K562 (cell line): Measurements from ENCODE around the gene PI4KA. TPM values are rescaled to one million over a fixed set of nuclear protein-coding genes. Genes with fewer than 3 reads are reported as not detected.
A peak's percentile ranks its signal among the peaks of the same experiment; 100 is the strongest.

Source experiments
- BRD4 ChIP-seq: fragments of 200-600 bp; sonication (generic); IDR thresholded peaks from 2 replicates; pipeline ENCODE4 v1.6.1; 2017; ENCODE audit warnings: inconsistent platforms
- CBX1 ChIP-seq: sonication (generic); IDR thresholded peaks from 2 replicates; pipeline ENCODE4 v1.6.1; 2016; ENCODE audit warnings: antibody characterized with exemption, low read depth, mild to moderate bottlenecking
- CEBPB ChIP-seq: fragments of 450-650 bp; IDR thresholded peaks from 2 replicates; pipeline ENCODE4 v1.6.1; 2016; ENCODE audit warnings: missing genetic modification characterization, missing compliant biosample characterization
- EP300 ChIP-seq: IDR thresholded peaks from 2 replicates; pipeline ENCODE4 v1.6.1; 2012; ENCODE audit warnings: low read length, improper control_type of control experiment
- HDAC8 ChIP-seq: fragments of 450-650 bp; IDR thresholded peaks from 2 replicates; pipeline ENCODE4 v1.6.1; 2016; ENCODE audit warnings: mild to moderate bottlenecking, missing genetic modification characterization, moderate library complexity, missing compliant biosample characterization
- MTA3 ChIP-seq: fragments of 450-650 bp; formaldehyde crosslinking; IDR thresholded peaks from 2 replicates; pipeline ENCODE4 v1.6.1; 2017; ENCODE audit warnings: mild to moderate bottlenecking, borderline replicate concordance
- MYC ChIP-seq, 2 experiments: fragments of 250-450 bp in 1 of 2; sonication (Bioruptor Pico) in 1 of 2; IDR thresholded peaks; 2 replicates each; pipeline versions ENCODE4 v1.5.1 to v1.6.1; 2012 to 2021; ENCODE audit warnings: low read depth in 2 of 2, borderline replicate concordance in 1 of 2, improper control_type of control experiment in 1 of 2, low read length in 1 of 2, mild to moderate bottlenecking in 1 of 2, moderate library complexity in 1 of 2
- NFIX ChIP-seq: fragments of 250-450 bp; sonication (Bioruptor Pico); IDR thresholded peaks from 2 replicates; pipeline ENCODE4 v1.4.0; 2020; ENCODE audit warnings: low read depth, mild to moderate bottlenecking, moderate library complexity
- POLR2B ChIP-seq: fragments of 450-650 bp; IDR thresholded peaks from 2 replicates; pipeline ENCODE4 v1.6.1; 2018; ENCODE audit warnings: low read depth; ENCODE audit not compliant: partially characterized antibody
- PPARD ChIP-seq: fragments of 250-450 bp; sonication (Bioruptor Pico); IDR thresholded peaks from 2 replicates; pipeline ENCODE4 v1.8.0; 2022; ENCODE audit warnings: inconsistent platforms, mild to moderate bottlenecking, moderate library complexity
- RAD21 ChIP-seq, 2 experiments: fragments of 250-450 bp in 1 of 2; fragments of 450-650 bp in 1 of 2; sonication (Bioruptor Pico) in 1 of 2; formaldehyde crosslinking in 1 of 2; IDR thresholded peaks in 1 of 2; conservative IDR thresholded peaks in 1 of 2; 2 replicates each; pipeline versions ENCODE4 v1.4.0 to v1.8.0; 2020 to 2022; ENCODE audit warnings: mild to moderate bottlenecking in 2 of 2, moderate library complexity in 1 of 2
- RBM15 ChIP-seq: fragments of 200-400 bp; formaldehyde crosslinking; IDR thresholded peaks from 2 replicates; pipeline ENCODE4 v1.6.1; 2018; ENCODE audit warnings: mild to moderate bottlenecking, low read length, moderate library complexity; ENCODE audit not compliant: insufficient read depth
- RBM25 ChIP-seq: fragments of 200-400 bp; formaldehyde crosslinking; IDR thresholded peaks from 2 replicates; pipeline ENCODE4 v1.6.1; 2018; ENCODE audit warnings: low read length, low read depth, moderate library complexity; ENCODE audit not compliant: severe bottlenecking
- SAFB2 ChIP-seq: fragments of 200-400 bp; formaldehyde crosslinking; IDR thresholded peaks from 2 replicates; pipeline ENCODE4 v1.6.1; 2018; ENCODE audit warnings: borderline replicate concordance, low read length, low read depth, moderate library complexity; ENCODE audit not compliant: severe bottlenecking
- SLC30A9 ChIP-seq: fragments of 250-450 bp; sonication (Bioruptor Pico); IDR thresholded peaks from 2 replicates; pipeline ENCODE4 v1.8.0; 2022; ENCODE audit warnings: mild to moderate bottlenecking, moderate library complexity
- STAT5A ChIP-seq: IDR thresholded peaks from 2 replicates; pipeline ENCODE4 v1.6.1; 2012; ENCODE audit warnings: low read length, inconsistent platforms, borderline replicate concordance
- TAL1 ChIP-seq: fragments of 450-650 bp; IDR thresholded peaks from 2 replicates; pipeline ENCODE4 v1.6.1; 2016; ENCODE audit warnings: mild to moderate bottlenecking
- TCFL5 ChIP-seq: fragments of 250-450 bp; sonication (Bioruptor Pico); conservative IDR thresholded peaks from 2 replicates; pipeline ENCODE4 v1.6.1; 2021; ENCODE audit warnings: mild to moderate bottlenecking, moderate library complexity, matching md5 sums
- TSC22D4 ChIP-seq: fragments of 450-650 bp; IDR thresholded peaks from 2 replicates; pipeline ENCODE4 v1.6.1; 2016; ENCODE audit warnings: missing genetic modification characterization, missing biosample characterization, control low read depth
- ZNF184 ChIP-seq: sonication (generic); formaldehyde crosslinking; IDR thresholded peaks from 2 replicates; pipeline ENCODE4 v1.5.0; 2020; ENCODE audit warnings: missing genetic modification reagents
- ZNF197 ChIP-seq: fragments of 200-800 bp; sonication (Bioruptor generic); IDR thresholded peaks from 2 replicates; pipeline ENCODE4 v1.6.1; 2016; ENCODE audit warnings: low read depth, missing genetic modification characterization, missing compliant biosample characterization
- ZNF274 ChIP-seq: IDR thresholded peaks from 2 replicates; pipeline ENCODE4 v1.6.1; 2011; ENCODE audit warnings: low read depth, mild to moderate bottlenecking, low read length, moderate library complexity, borderline replicate concordance
- ZNF444 ChIP-seq: fragments of 250-450 bp; sonication (Bioruptor Pico); IDR thresholded peaks from 2 replicates; pipeline ENCODE4 v1.4.0; 2020; ENCODE audit warnings: mild to moderate bottlenecking, moderate library complexity
- polyA plus RNA-seq, 8 experiments: library from polyadenylated mRNA; depleted of rRNA in 4 of 8; stranded (reverse) in 5 of 8; unstranded in 3 of 8; fragments of >200 nt; fragmentation: Nextera tagmentation in 2 of 8; fragmentation: Illumina TruSeq in 1 of 8; extraction: Ambion mirVana in 2 of 8; extraction: Trizol in 1 of 8; gene quantifications; 2 replicates each; pipeline versions ENCODE4 v1.2.1 to v1.2.3, GENCODE V29; 2011 to 2014; ENCODE audit warnings: inconsistent platforms in 1 of 8, missing spikeins in 1 of 8
- total RNA-seq, 7 experiments: library from RNA; depleted of rRNA in 6 of 7; stranded (reverse); fragments of >200 nt in 6 of 7; fragmentation: Illumina TruSeq in 2 of 7; extraction: Trizol in 2 of 7; gene quantifications; 2 replicates each; pipeline versions ENCODE4 v1.2.1 to v1.2.3, GENCODE V29; 2011 to 2021; ENCODE audit warnings: low replicate concordance in 1 of 7
- TF ChIP-seq, protein P1 (sequence below): sonication (generic); formaldehyde crosslinking; IDR thresholded peaks from 2 replicates; pipeline ENCODE4 v1.8.0; 2022; ENCODE audit warnings: missing genetic modification reagents, mild to moderate bottlenecking, moderate library complexity, borderline replicate concordance
- TF ChIP-seq, protein P2 (sequence below): fragments of 200-800 bp; sonication (Bioruptor generic); IDR thresholded peaks from 2 replicates; pipeline ENCODE4 v1.6.1; 2017; ENCODE audit warnings: missing genetic modification characterization, missing compliant biosample characterization
- TF ChIP-seq, protein P3 (sequence below): fragments of 450-650 bp; conservative IDR thresholded peaks from 2 replicates; pipeline ENCODE4 v1.6.1; 2016; ENCODE audit warnings: missing genetic modification characterization, low read depth, mild to moderate bottlenecking, control low read depth, missing compliant biosample characterization

The PI4KA gene
- total and polyA plus RNA-seq, 9 of the 15 experiments (the other 6 are each of a cell fraction or from before 2014, with no cell fraction given), result 7.3 to 187 (median 84.7) TPM

DNA sequence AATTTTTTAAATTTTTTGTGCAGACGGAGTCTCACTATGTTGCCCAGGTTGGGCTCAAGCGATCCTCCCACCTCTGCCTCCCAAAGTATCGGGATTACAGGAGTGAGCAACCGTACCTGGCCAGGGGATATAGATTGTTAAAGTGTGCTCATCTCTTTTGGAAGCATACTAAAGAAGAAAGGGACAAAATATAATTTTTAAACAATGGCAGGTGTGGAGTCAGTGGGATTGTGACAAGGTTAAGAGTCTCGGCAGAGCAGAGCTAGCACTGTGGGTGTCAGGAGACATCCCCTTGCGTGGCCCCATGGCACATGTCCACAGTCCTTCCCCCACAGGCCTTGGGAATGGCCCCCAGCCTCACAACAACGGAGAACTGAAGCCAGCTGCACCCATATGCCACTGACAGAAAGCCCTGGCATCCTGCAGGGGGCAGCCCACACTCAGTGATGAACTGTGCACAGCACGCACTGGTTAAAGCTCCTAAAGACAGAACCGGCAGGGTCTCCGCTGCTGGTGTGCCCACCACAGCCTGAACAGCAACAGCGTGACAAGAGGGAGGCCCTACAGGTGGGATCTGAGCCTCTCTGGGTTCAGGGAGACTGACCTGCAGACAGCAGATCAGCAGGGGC lies 54.8 kb downstream of the PI4KA start (continued):
- TF ChIP-seq RAD21 (CRISPR knock-in tag; conservative IDR thresholded peaks at IDR 0.05 in 1 of 2, IDR thresholded peaks at IDR 0.05 in 1 of 2) (peak; percentile 95 to 99), ZNF184 (CRISPR knock-in tag) (no peak), ZNF274 (no peak), CEBPB (tag) (no peak), SLC30A9 (CRISPR knock-in tag) (no peak), HDAC8 (tag) (no peak), TSC22D4 (tag) (no peak), NFIX (no peak), RBM25 (no peak), RBM15 (no peak), EP300 (no peak), MYC (IDR thresholded peaks at IDR 0.05; ENCODE audit: low read depth, low read length) (no peak), MYC (CRISPR knock-in tag; IDR thresholded peaks at IDR 0.05; ENCODE audit: borderline replicate concordance, low read depth) (0 out of 2 replicates have a peak, but pooled peaks have one; percentile 14), SAFB2 (no peak), PPARD (CRISPR knock-in tag) (no peak), ZNF197 (CRISPR knock-in tag) (no peak), STAT5A (no peak), TAL1 (no peak), BRD4 (no peak), TCFL5 (CRISPR knock-in tag) (no peak), ZNF444 (no peak), POLR2B (no peak), MTA3 (0 out of 2 replicates have a peak, but pooled peaks have one; percentile 57), CBX1 (no peak)
- TF ChIP-seq, protein P1, sequence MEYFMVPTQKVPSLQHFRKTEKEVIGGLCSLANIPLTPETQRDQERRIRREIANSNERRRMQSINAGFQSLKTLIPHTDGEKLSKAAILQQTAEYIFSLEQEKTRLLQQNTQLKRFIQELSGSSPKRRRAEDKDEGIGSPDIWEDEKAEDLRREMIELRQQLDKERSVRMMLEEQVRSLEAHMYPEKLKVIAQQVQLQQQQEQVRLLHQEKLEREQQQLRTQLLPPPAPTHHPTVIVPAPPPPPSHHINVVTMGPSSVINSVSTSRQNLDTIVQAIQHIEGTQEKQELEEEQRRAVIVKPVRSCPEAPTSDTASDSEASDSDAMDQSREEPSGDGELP (CRISPR knock-in tag), result peak; percentile 82; the same call in 1 of the 2 replicates
- TF ChIP-seq, protein P2, sequence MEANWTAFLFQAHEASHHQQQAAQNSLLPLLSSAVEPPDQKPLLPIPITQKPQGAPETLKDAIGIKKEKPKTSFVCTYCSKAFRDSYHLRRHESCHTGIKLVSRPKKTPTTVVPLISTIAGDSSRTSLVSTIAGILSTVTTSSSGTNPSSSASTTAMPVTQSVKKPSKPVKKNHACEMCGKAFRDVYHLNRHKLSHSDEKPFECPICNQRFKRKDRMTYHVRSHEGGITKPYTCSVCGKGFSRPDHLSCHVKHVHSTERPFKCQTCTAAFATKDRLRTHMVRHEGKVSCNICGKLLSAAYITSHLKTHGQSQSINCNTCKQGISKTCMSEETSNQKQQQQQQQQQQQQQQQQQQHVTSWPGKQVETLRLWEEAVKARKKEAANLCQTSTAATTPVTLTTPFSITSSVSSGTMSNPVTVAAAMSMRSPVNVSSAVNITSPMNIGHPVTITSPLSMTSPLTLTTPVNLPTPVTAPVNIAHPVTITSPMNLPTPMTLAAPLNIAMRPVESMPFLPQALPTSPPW (CRISPR knock-in tag), result no peak
- TF ChIP-seq, protein P3, sequence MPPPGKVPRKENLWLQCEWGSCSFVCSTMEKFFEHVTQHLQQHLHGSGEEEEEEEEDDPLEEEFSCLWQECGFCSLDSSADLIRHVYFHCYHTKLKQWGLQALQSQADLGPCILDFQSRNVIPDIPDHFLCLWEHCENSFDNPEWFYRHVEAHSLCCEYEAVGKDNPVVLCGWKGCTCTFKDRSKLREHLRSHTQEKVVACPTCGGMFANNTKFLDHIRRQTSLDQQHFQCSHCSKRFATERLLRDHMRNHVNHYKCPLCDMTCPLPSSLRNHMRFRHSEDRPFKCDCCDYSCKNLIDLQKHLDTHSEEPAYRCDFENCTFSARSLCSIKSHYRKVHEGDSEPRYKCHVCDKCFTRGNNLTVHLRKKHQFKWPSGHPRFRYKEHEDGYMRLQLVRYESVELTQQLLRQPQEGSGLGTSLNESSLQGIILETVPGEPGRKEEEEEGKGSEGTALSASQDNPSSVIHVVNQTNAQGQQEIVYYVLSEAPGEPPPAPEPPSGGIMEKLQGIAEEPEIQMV, result no peak
